Keratinocyte (primary cell): ENCODE measurements around the gene SMPD2. TPM values are rescaled to one million over a fixed set of nuclear protein-coding genes. Genes with fewer than 3 reads are reported as not detected.

Experiments
- DNase-seq: peaks from one replicate; pipeline ENCODE4 v3.0.0-alpha.2; 2011; ENCODE audit warnings: low read depth, missing footprints, low spot score
- FAIRE-seq: peaks from 2 replicates; lab custom pipeline; 2011; peaks lifted over from hg19 to GRCh38; lab: Jason Lieb, UNC
- H2AFZ ChIP-seq: 2 replicates; pipeline ENCODE4 v1.6.0; 2012; ENCODE audit warnings: low read length, control low read depth, inconsistent platforms; ENCODE audit not compliant: control insufficient read depth
- H3K27ac ChIP-seq: 2 replicates; pipeline ENCODE4 v1.5.1; 2011; ENCODE audit warnings: low read length; ENCODE audit not compliant: control insufficient read depth, insufficient read depth
- H3K27me3 ChIP-seq: 3 replicates; pipeline ENCODE4 v1.6.0; 2011; ENCODE audit warnings: low read length; ENCODE audit not compliant: control insufficient read depth, insufficient read depth; ENCODE audit errors: extremely low read depth
- H3K36me3 ChIP-seq, 2 experiments: 2 replicates in 1 of 2; 3 replicates in 1 of 2; pipeline ENCODE4 v1.5.1; 2011; ENCODE audit warnings: low read length in 2 of 2, mild to moderate bottlenecking in 1 of 2; ENCODE audit not compliant: control insufficient read depth in 2 of 2, insufficient read depth in 2 of 2; ENCODE audit errors: extremely low read depth in 1 of 2
- H3K4me1 ChIP-seq: 3 replicates; pipeline ENCODE4 v1.5.1; 2011; ENCODE audit warnings: low read length; ENCODE audit not compliant: control insufficient read depth, insufficient read depth; ENCODE audit errors: extremely low read depth
- H3K4me2 ChIP-seq: 3 replicates; pipeline ENCODE4 v1.6.0; 2011; ENCODE audit warnings: low read depth, low read length; ENCODE audit not compliant: control insufficient read depth, insufficient read depth; ENCODE audit errors: extremely low read depth
- H3K4me3 ChIP-seq, 3 experiments: fragments of 200-600 bp in 1 of 3; sonication (generic) in 1 of 3; 2 replicates in 2 of 3; 3 replicates in 1 of 3; pipeline ENCODE4 v1.5.1; 2011 to 2016; ENCODE audit warnings: low read length in 3 of 3, mild to moderate bottlenecking in 3 of 3, control low read depth in 2 of 3, inconsistent platforms in 1 of 3, low read depth in 1 of 3, mixed read lengths in 1 of 3, mixed run types in 1 of 3, moderate library complexity in 1 of 3; ENCODE audit not compliant: control insufficient read depth in 2 of 3, insufficient read depth in 2 of 3; ENCODE audit errors: extremely low read depth in 1 of 3
- H3K79me2 ChIP-seq: 2 replicates; pipeline ENCODE4 v1.6.0; 2012; ENCODE audit warnings: low read length; ENCODE audit not compliant: control insufficient read depth, insufficient read depth
- H3K9ac ChIP-seq: 3 replicates; pipeline ENCODE4 v1.6.0; 2011; ENCODE audit warnings: low read length; ENCODE audit not compliant: control insufficient read depth, insufficient read depth; ENCODE audit errors: extremely low read depth
- H3K9me1 ChIP-seq: 3 replicates; pipeline ENCODE4 v1.6.0; 2011; ENCODE audit warnings: low read length; ENCODE audit not compliant: control insufficient read depth, insufficient read depth; ENCODE audit errors: extremely low read depth
- H3K9me3 ChIP-seq: 2 replicates; pipeline ENCODE4 v1.5.1; 2012; ENCODE audit warnings: low read depth, low read length; ENCODE audit not compliant: control insufficient read depth
- H4K20me1 ChIP-seq: 3 replicates; pipeline ENCODE4 v1.6.0; 2011; ENCODE audit warnings: low read length; ENCODE audit not compliant: control insufficient read depth, insufficient read depth; ENCODE audit errors: extremely low read depth
- CTCF ChIP-seq, 3 experiments: IDR thresholded peaks in 1 of 3; conservative IDR thresholded peaks in 1 of 3; optimal IDR thresholded peaks in 1 of 3; 2 replicates in 2 of 3; 3 replicates in 1 of 3; pipeline versions ENCODE3 to v1.5.1; 2011; ENCODE audit warnings: low read length in 3 of 3, mild to moderate bottlenecking in 3 of 3, moderate library complexity in 2 of 3, control low read depth in 1 of 3, inconsistent platforms in 1 of 3; ENCODE audit not compliant: insufficient read depth in 2 of 3; ENCODE audit errors: extremely low read depth in 1 of 3
- EZH2 ChIP-seq: IDR thresholded peaks from one replicate; pipeline ENCODE4 v1.6.1; 2012; ENCODE audit warnings: inconsistent platforms, mild to moderate bottlenecking, low read length, moderate library complexity
- dilution Hi-C: fragments of 300-500 bp; cut with MboI; formaldehyde crosslinking; loops from one replicate; pipeline ENCODE4 v1.7.0; 2020; ENCODE audit warnings: low sequenced_read_pairs; ENCODE audit not compliant: extremely low pct_ligation_motif_present
- polyA plus RNA-seq, 5 experiments: library from polyadenylated mRNA; depleted of rRNA in 3 of 5; stranded (reverse) in 3 of 5; stranded (forward) in 1 of 5; unstranded in 1 of 5; fragments of >200 nt; gene quantifications; 1 replicate in 1 of 5; 2 replicates in 3 of 5; 3 replicates in 1 of 5; pipeline versions ENCODE4 v1.2.1 to v1.2.3, GENCODE V29; 2011 to 2012; ENCODE audit warnings: missing spikeins in 2 of 5, low read depth in 1 of 5, low replicate concordance in 1 of 5

The SMPD2 gene
- polyA plus RNA-seq, 1 donor (not counting 4 experiments of a cell fraction or from before 2014, with no cell fraction given), result 11.7 TPM

DNA sequence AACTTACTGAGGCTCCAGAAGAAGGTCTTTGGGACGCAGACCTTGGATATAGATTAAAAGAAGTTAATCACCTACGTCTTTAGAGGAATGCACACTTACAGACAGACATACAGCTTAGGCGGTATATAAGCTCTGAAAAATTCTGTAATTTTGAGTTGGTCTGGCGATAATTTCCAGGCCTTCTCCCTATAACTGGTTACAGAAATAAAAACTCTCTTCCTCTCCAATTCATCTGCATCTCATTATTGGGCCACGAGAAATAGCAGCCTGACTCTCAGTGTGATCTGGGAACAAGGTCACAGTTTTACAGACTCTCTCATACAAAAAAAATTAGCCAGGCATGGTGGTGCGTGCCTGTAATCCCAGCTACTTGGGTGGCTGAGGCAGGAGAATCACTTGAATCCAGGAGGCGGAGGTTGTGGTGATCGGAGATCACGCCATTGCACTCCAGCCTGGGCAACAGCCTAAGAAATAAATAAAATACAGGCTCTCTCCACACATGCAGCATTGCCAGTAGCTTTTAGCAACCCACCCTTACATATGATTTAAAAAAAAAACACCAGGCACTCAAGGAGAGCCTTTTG is 37.8 kb downstream of the SMPD2 start:
- Histone ChIP-seq H3K4me1 (peaks cover 26% of the 10 kb centered on the region), H3K27me3 (no peaks in the 10 kb centered on the region), H3K9me1 (peaks cover 3% of the 10 kb centered on the region), H3K4me3 (no peak overlapping the region), H3K79me2 (peaks cover 53% of the 10 kb centered on the region), H3K36me3 (peaks cover 16 to 31% of the 10 kb centered on the region in 2 experiments), H4K20me1 (peaks cover 3% of the 10 kb centered on the region), H3K27ac (no peak overlapping the region), H2AFZ (no peak overlapping the region), H3K4me2 (peak overlapping the region; percentile 10), H3K9ac (no peak overlapping the region), H3K9me3 (no peaks in the 10 kb centered on the region)
- DNase-seq (no peak), FAIRE-seq (no peak)
- no peak for TF ChIP-seq EZH2
- TF ChIP-seq CTCF (optimal IDR thresholded peaks at IDR 0.05 in 1 of 3, IDR thresholded peaks at IDR 0.05 in 1 of 3, conservative IDR thresholded peaks at IDR 0.05 in 1 of 3; ENCODE audit: extremely low read depth in 1 of 3, insufficient read depth in 2 of 3, low read length in 3 of 3), result no peak
- dilution Hi-C loops, result no loop called here

GRCh38 chr6:109478841-109479624 is 38.5 kb downstream of the SMPD2 start:
- H4K20me1 ChIP-seq, result peaks cover 3% of the 10 kb centered on the region
- no peaks in the 10 kb centered on the region for H3K27me3 ChIP-seq
- H3K9ac ChIP-seq, result no peak overlapping the region
- no peak overlapping the region for H3K27ac ChIP-seq
- peak overlapping the region; percentile 52 for H3K4me2 ChIP-seq
- H3K79me2 ChIP-seq, result peaks cover 53% of the 10 kb centered on the region
- no peak for DNase-seq
- dilution Hi-C loops, result no loop called here
- peaks cover 14 to 28% of the 10 kb centered on the region in 2 experiments for H3K36me3 ChIP-seq
- no peak overlapping the region for H2AFZ ChIP-seq
- H3K4me3 ChIP-seq, result no peak overlapping the region
- FAIRE-seq, result no peak
- no peak for TF ChIP-seq EZH2
- no peak for TF ChIP-seq CTCF (optimal IDR thresholded peaks at IDR 0.05 in 1 of 3, IDR thresholded peaks at IDR 0.05 in 1 of 3, conservative IDR thresholded peaks at IDR 0.05 in 1 of 3; ENCODE audit: extremely low read depth in 1 of 3, insufficient read depth in 2 of 3, low read length in 3 of 3)
- H3K4me1 ChIP-seq, result peaks cover 26% of the 10 kb centered on the region
- peaks cover 3% of the 10 kb centered on the region for H3K9me1 ChIP-seq
- H3K9me3 ChIP-seq, result no peaks in the 10 kb centered on the region
